Subcutaneous abdominal adipose tissue (tissue), 5 donors: ENCODE results near the gene CUBN.

Experiments used
- H3K27ac ChIP-seq: one replicate; pipeline ENCODE4 v1.7.0; 2013; ENCODE audit warnings: low read depth, mild to moderate bottlenecking, inconsistent platforms, low read length, moderate library complexity
- H3K27me3 ChIP-seq, 5 donors: one replicate each; pipeline ENCODE4 v1.7.0; 2013; ENCODE audit warnings: low read length in 5 of 5, inconsistent platforms in 1 of 5; ENCODE audit not compliant: control insufficient read depth in 5 of 5, insufficient read depth in 4 of 5
- H3K36me3 ChIP-seq, 5 donors: one replicate each; pipeline ENCODE4 v1.7.0; 2013; ENCODE audit warnings: low read length in 5 of 5; ENCODE audit not compliant: control insufficient read depth in 5 of 5, insufficient read depth in 5 of 5
- H3K4me1 ChIP-seq, 5 donors: one replicate each; pipeline ENCODE4 v1.7.0; 2013; ENCODE audit warnings: low read length in 5 of 5, mild to moderate bottlenecking in 3 of 5, moderate library complexity in 1 of 5; ENCODE audit not compliant: control insufficient read depth in 5 of 5, insufficient read depth in 5 of 5
- H3K4me3 ChIP-seq, 5 donors: one replicate each; pipeline ENCODE4 v1.7.0; 2013; ENCODE audit warnings: low read length in 5 of 5, low read depth in 1 of 5
- H3K9ac ChIP-seq, 5 donors: one replicate each; pipeline ENCODE4 v1.7.0; 2013; ENCODE audit warnings: low read length in 5 of 5, mild to moderate bottlenecking in 4 of 5, moderate library complexity in 3 of 5
- H3K9me3 ChIP-seq, 5 donors: one replicate each; pipeline ENCODE4 v1.7.0; 2013; ENCODE audit warnings: low read length in 5 of 5; ENCODE audit not compliant: control insufficient read depth in 5 of 5
- donor health status: healthy.
- donor health status: healthy.
- donor health status: healthy.
- donor health status: healthy.
- donor health status: healthy.

CUBN gene

GRCh38 chr10:17035446-17035845 is 94.2 kb downstream of the CUBN start:
- Histone ChIP-seq H3K4me1 (peaks cover 0 to 22% (median 13%) of the 10 kb centered on the region in 5 donors), H3K4me3 (no peak overlapping the region), H3K36me3 (no peaks in the 10 kb centered on the region), H3K27me3 (no peaks in the 10 kb centered on the region), H3K9ac (no peak overlapping the region), H3K9me3 (no peaks in the 10 kb centered on the region), H3K27ac (no peak overlapping the region)

GRCh38 chr10:17033529-17034260 is 95.9 kb downstream of the CUBN start:
- peaks cover 3 to 30% (median 19%) of the 10 kb centered on the region in 5 donors for H3K4me1 ChIP-seq
- H3K36me3 ChIP-seq = no peaks in the 10 kb centered on the region
- no peak overlapping the region for H3K4me3 ChIP-seq
- no peaks in the 10 kb centered on the region for H3K27me3 ChIP-seq
- H3K9me3 ChIP-seq = no peaks in the 10 kb centered on the region
- no peak overlapping the region for H3K9ac ChIP-seq
- no peak overlapping the region for H3K27ac ChIP-seq

GRCh38 chr10:17031637-17032635 is 97.7 kb downstream of the CUBN start:
- Histone ChIP-seq H3K36me3 (no peaks in the 10 kb centered on the region), H3K27me3 (no peaks in the 10 kb centered on the region), H3K27ac (no peak overlapping the region), H3K4me3 (no peak overlapping the region), H3K9ac (no peak overlapping the region), H3K4me1 (peaks cover 3 to 25% (median 12%) of the 10 kb centered on the region in 5 donors), H3K9me3 (no peaks in the 10 kb centered on the region)

- Histone ChIP-seq H3K27ac (peak overlapping the region; percentile 68), H3K9ac (peak overlapping the region in 4 of 5 donors; percentile 9 to 66 (median 61)), H3K4me1 (peaks cover 9 to 41% (median 19%) of the 10 kb centered on the region in 5 donors)
Measured at GRCh38 chr10:17029581-17030271, 99.9 kb downstream of the CUBN start.

GRCh38 chr10:17029239-17029580 is 100.4 kb downstream of the CUBN start:
- peaks cover 9 to 46% (median 22%) of the 10 kb centered on the region in 5 donors for H3K4me1 ChIP-seq
- H3K4me3 ChIP-seq = peak overlapping the region in 3 of 5 donors; percentile 29 to 49 (median 34)
- H3K27me3 ChIP-seq = no peaks in the 10 kb centered on the region
- no peaks in the 10 kb centered on the region for H3K36me3 ChIP-seq
- peak overlapping the region in 3 of 5 donors; percentile 11 to 58 (median 31) for H3K9ac ChIP-seq
- no peaks in the 10 kb centered on the region for H3K9me3 ChIP-seq
- peak overlapping the region; percentile 68 for H3K27ac ChIP-seq

More at GRCh38 chr10:17029581-17030271, 99.9 kb downstream of the CUBN start:
- H3K27me3 ChIP-seq = no peaks in the 10 kb centered on the region
- peak overlapping the region; percentile 34 to 55 (median 41) for H3K4me3 ChIP-seq
- H3K36me3 ChIP-seq = no peaks in the 10 kb centered on the region
- H3K9me3 ChIP-seq = no peaks in the 10 kb centered on the region

GRCh38 chr10:17028798-17029197 is 100.8 kb downstream of the CUBN start:
- Histone ChIP-seq H3K27me3 (no peaks in the 10 kb centered on the region), H3K27ac (peak overlapping the region; percentile 68), H3K9me3 (no peaks in the 10 kb centered on the region), H3K36me3 (no peaks in the 10 kb centered on the region), H3K4me1 (peaks cover 10 to 50% (median 26%) of the 10 kb centered on the region in 5 donors), H3K9ac (peak overlapping the region in 1 of 5 donors; percentile 31), H3K4me3 (no peak overlapping the region)

- Histone ChIP-seq H3K27me3 (no peaks in the 10 kb centered on the region), H3K4me1 (peaks cover 10 to 59% (median 44%) of the 10 kb centered on the region in 5 donors), H3K9ac (no peak overlapping the region), H3K27ac (no peak overlapping the region), H3K36me3 (no peaks in the 10 kb centered on the region), H3K4me3 (no peak overlapping the region), H3K9me3 (no peaks in the 10 kb centered on the region)
Measured at GRCh38 chr10:17026686-17027485, 102.7 kb downstream of the CUBN start.

- Histone ChIP-seq H3K27ac (peak overlapping the region; percentile 56), H3K36me3 (no peaks in the 10 kb centered on the region), H3K9ac (no peak overlapping the region), H3K27me3 (no peaks in the 10 kb centered on the region), H3K4me3 (peak overlapping the region in 1 of 5 donors; percentile 12), H3K9me3 (no peaks in the 10 kb centered on the region), H3K4me1 (peaks cover 10 to 58% (median 45%) of the 10 kb centered on the region in 5 donors)
Measured at GRCh38 chr10:17025444-17026295, 103.9 kb downstream of the CUBN start.
